HUES64 (cell line): ENCODE results near the gene CABP1.

Source experiments
- H3K27ac ChIP-seq: 2 replicates; pipeline ENCODE4 v1.7.0; 2013; ENCODE audit warnings: low read depth, low read length, inconsistent platforms
- H3K27me3 ChIP-seq: 2 replicates; pipeline ENCODE4 v1.6.1; 2013; ENCODE audit warnings: mild to moderate bottlenecking, low read length; ENCODE audit not compliant: insufficient read depth
- H3K36me3 ChIP-seq: 2 replicates; pipeline ENCODE4 v1.6.1; 2013; ENCODE audit warnings: mild to moderate bottlenecking, low read length; ENCODE audit not compliant: insufficient read depth
- H3K4me1 ChIP-seq: 2 replicates; pipeline ENCODE4 v1.6.1; 2013; ENCODE audit warnings: mild to moderate bottlenecking, low read length, moderate library complexity; ENCODE audit not compliant: insufficient read depth
- H3K4me3 ChIP-seq: 2 replicates; pipeline ENCODE4 v1.5.1; 2013; ENCODE audit warnings: mild to moderate bottlenecking, low read length, moderate library complexity
- H3K9ac ChIP-seq: 2 replicates; pipeline ENCODE4 v1.6.1; 2013; ENCODE audit warnings: mild to moderate bottlenecking, low read depth, low read length
- H3K9me3 ChIP-seq: 2 replicates; pipeline ENCODE4 v1.6.1; 2013; ENCODE audit warnings: low read depth, low read length; ENCODE audit not compliant: insufficient read depth
- WGBS: fragments of 150-250, 120-280 bp; methylation state at CpG from one replicate; pipeline ENCODE4 v1.1.7; 2013; ENCODE audit warnings: missing lambda C conversion rate; 5-methylcytosine and 5-hydroxymethylcytosine counted together

The CABP1 gene

DNA sequence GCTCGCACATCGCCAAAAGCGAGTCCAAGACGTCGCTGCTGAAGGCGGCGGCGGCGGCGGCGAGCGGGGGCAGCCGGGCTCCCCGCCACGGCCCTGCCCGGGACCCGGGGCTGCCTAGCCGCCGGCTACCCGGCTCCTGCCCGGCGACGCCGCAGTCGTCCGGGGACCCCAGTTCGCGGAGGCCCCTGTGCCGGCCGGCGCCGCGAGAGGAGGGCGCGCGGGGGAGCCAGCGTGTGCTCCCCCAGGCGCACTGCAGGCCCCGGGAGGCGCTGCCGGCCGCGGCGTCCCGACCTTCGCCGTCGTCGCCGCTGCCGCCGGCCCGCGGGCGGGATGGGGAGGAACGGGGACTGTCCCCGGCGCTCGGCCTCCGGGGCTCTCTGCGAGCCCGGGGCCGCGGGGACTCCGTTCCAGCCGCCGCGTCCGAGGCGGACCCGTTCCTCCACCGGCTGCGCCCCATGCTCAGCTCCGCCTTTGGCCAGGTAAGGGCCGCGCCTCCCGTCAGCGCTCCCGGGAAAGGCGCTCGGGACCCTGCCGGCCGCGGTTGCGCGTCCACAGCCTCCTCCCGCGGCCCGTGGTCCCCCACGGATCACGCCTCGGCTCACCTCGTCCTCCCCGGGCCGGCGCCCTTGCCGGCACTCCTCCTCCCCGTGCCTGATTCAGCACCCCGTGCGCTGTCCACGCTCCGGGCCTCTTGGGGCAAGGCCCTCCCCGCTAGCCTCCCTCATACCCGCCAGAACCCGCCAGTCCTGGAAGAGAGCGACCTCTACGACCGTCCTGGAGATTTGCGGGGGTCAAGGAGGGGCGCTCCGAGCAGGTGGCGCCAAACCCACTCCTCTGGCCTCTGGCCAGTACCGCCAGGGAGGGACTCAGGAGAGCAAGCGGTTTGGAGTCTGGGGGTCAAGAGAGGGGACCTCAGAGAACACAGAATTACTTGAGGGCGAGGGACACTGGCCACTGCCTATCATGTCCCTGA, 721 bp downstream of the CABP1 start:
- H3K36me3 ChIP-seq: no peaks in the 10 kb centered on the region
- no peaks in the 10 kb centered on the region for H3K4me1 ChIP-seq
- WGBS: under 1% methylated on average over 115 of the region's 115 CpGs
- no peaks in the 10 kb centered on the region for H3K9me3 ChIP-seq
- peak overlapping the region; percentile 69 for H3K4me3 ChIP-seq
- H3K27me3 ChIP-seq: peaks cover 50% of the 10 kb centered on the region
- H3K27ac ChIP-seq: no peak overlapping the region
- no peak overlapping the region for H3K9ac ChIP-seq

DNA sequence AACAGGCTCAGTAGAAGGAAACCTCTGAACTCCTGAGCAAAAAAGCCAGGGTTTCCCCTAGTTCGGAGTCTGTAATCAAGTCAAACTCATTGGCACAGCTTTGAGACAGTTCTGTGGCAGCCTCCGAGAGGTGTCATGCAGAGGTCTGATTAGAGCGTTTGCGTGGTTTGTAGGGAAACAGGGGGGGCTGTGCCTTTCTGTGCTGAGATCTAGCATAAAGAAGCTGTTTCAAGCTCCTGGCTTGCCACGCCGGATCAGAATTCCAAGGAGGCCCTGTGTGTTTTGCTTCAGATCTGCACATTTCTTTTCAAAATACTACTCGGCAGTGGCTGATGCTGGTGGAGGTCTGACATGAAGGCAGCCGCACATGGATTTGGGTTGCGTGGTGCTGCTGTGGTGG, 1.7 kb downstream of the CABP1 start:
- Histone ChIP-seq H3K4me1 (no peaks in the 10 kb centered on the region), H3K4me3 (no peak overlapping the region), H3K27me3 (peaks cover 51% of the 10 kb centered on the region), H3K27ac (no peak overlapping the region), H3K9me3 (no peaks in the 10 kb centered on the region), H3K36me3 (no peaks in the 10 kb centered on the region), H3K9ac (no peak overlapping the region)
- 90% methylated on average over 9 of the region's 9 CpGs for WGBS

DNA sequence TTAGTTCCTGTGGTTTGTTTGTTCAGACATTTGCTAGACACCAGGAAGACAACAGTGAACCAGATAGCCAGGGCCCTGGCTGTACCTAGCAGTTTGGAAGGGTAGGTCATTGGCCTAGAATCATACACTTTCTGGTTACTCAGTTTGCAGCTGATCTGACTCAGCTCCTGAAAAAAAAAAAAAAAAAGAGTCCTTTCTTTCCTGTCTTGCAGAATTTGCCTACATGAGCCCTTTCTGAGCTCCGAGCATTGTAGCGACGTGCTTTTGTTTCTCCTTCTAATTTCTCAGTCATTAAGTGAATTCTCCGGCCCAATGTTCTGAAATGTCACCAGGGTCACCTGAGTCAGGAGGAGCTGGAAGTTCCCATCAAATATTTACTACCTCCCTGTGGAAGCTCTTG, 2.4 kb downstream of the CABP1 start:
- Histone ChIP-seq H3K4me3 (no peak overlapping the region), H3K9me3 (no peaks in the 10 kb centered on the region), H3K27me3 (peaks cover 51% of the 10 kb centered on the region), H3K4me1 (no peaks in the 10 kb centered on the region), H3K9ac (no peak overlapping the region), H3K36me3 (no peaks in the 10 kb centered on the region), H3K27ac (no peak overlapping the region)
- WGBS: 87% methylated on average over 4 of the region's 4 CpGs

DNA sequence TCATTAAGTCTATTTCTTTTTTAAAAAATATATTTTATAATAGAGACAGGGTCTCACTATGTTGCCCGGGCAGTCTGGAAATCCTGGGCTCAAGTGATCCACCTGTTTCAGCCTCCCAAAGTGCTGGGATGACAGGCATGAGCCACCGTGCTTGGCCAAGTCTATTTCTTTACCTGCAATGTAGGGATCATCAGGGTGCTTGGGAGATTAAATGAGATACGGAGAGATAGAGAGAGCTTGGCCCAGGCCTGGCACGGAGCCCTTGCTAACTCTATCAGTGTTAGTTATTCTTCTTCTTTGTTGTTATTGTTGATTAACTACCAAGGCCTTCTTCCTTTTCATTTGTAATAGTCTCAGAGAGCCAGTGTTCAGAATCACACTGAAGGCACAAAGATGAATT, 3.1 kb downstream of the CABP1 start:
- H3K27ac ChIP-seq: no peak overlapping the region
- H3K9me3 ChIP-seq: no peaks in the 10 kb centered on the region
- 78% methylated on average over 3 of the region's 4 CpGs for WGBS
- no peaks in the 10 kb centered on the region for H3K36me3 ChIP-seq
- H3K4me3 ChIP-seq: no peak overlapping the region
- peaks cover 49% of the 10 kb centered on the region for H3K27me3 ChIP-seq
- H3K4me1 ChIP-seq: no peaks in the 10 kb centered on the region
- H3K9ac ChIP-seq: no peak overlapping the region

DNA sequence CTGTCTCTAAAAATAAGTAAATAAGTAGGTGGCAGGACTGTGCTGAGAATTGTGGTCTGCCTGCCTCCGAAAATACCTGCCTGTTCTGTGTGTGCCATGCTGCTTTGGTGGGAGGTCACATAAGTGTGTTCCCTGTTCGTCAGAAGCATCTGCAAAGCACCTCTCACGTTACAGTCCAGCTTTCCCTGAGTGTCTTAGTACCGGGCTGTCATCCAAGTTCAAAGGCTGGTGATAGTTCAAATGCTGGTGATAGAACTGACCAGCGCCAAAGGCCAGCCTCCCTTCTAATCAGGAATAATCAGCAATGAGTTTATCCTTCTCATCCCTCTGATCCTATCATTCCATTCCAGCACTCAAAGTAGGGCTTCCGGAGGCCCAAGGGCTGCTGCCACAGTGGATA, 5.6 kb downstream of the CABP1 start:
- H3K27me3 ChIP-seq: peaks cover 34% of the 10 kb centered on the region
- H3K9ac ChIP-seq: no peak overlapping the region
- no peaks in the 10 kb centered on the region for H3K36me3 ChIP-seq
- WGBS: 85% methylated on average over 6 of the region's 6 CpGs
- no peak overlapping the region for H3K27ac ChIP-seq
- no peaks in the 10 kb centered on the region for H3K9me3 ChIP-seq
- no peak overlapping the region for H3K4me3 ChIP-seq
- H3K4me1 ChIP-seq: peaks cover 7% of the 10 kb centered on the region; the same call in 1 of the 2 replicates

DNA sequence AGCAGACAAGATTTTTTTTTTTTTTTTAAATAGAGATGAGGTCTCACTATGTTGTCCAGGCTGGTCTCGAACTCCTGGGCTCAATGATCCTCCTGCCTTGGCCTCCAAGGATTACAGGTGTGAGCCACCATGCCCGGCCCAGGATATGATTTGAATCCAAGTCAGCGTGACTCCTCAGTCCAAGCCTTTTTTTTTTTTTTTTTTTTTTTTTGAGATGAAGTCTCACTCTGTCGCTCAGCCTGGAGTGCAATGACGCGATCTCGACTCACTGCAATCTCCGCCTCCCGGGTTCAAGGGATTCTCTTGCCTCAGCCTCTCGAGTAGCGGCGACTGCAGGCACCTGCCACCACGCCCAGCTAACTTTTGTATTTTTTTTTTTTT, 6.9 kb downstream of the CABP1 start:
- no peaks in the 10 kb centered on the region for H3K36me3 ChIP-seq
- no peaks in the 10 kb centered on the region for H3K9me3 ChIP-seq
- no peak overlapping the region for H3K4me3 ChIP-seq
- peaks cover 17% of the 10 kb centered on the region for H3K4me1 ChIP-seq
- WGBS: 92% methylated on average over 13 of the region's 13 CpGs
- peaks cover 21% of the 10 kb centered on the region for H3K27me3 ChIP-seq
- H3K27ac ChIP-seq: no peak overlapping the region
- no peak overlapping the region for H3K9ac ChIP-seq

DNA sequence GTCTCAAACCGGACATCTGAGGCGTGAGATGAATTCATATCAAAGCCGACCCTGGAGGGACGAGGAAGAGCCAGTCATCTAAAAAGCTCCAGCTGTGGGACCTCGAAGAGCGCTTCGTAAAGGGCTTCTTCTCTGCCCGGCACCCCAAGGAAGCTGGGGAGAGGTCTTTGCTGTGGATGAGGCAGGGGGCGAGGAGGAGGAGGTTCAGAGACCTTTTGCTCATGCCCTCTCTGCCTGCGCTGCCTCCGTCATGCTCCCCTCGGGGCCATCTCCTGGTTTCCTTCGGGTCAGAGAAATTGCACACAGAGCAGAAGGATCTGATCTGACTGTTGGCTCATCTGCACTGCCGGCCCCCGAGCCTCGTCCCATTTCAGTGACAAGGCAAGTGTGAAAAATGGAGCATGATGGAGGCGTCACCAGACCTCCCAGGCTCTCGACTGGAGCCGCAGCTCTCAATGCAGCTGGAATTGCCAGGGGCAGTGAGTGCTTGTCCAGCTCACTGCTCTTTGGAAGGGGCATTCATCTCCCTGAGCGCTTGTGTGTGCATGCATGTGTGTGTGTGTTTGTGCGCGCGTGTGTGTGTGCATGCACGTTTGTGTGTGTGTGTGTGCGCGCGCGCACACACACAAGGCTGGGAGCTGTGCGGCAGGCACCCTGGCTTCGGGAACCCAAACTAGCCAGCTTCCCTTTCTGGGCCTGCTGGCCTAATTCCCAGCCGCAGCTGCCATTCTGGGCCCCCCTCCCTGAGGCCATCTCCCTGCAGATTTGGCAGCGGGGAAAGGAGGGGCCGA, 9.2 kb downstream of the CABP1 start:
- no peak overlapping the region for H3K27ac ChIP-seq
- H3K9ac ChIP-seq: 0 out of 2 replicates have a peak overlapping the region, but pooled peaks have one; percentile 15
- H3K27me3 ChIP-seq: peaks cover 5% of the 10 kb centered on the region; the same call in 1 of the 2 replicates
- no peaks in the 10 kb centered on the region for H3K9me3 ChIP-seq
- peaks cover 20% of the 10 kb centered on the region for H3K4me1 ChIP-seq
- H3K4me3 ChIP-seq: peak overlapping the region; percentile 58
- 54% methylated on average over 33 of the region's 33 CpGs for WGBS
- H3K36me3 ChIP-seq: no peaks in the 10 kb centered on the region

DNA sequence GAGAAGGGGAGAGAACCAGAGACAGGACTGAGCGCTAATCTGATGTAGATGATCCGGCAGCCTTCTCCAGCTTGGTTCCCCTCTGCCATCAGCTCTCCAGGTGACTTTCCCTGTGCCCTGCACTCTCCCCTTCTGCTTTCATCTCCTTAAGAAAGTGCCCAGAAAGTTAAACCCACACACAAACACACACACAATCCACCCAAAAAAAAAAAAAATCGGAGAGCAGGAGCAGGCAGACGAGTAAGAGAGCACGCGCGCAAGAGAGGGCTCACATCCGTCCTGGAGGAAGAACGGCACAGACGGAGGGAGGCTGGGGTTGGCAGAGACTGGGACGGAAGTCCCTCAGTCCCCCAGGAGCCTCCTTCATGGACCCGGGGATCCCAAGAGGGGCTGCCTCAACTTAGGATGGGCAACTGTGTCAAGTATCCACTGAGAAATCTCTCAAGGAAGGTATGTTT, 9.8 kb downstream of the CABP1 start:
- Histone ChIP-seq H3K36me3 (no peaks in the 10 kb centered on the region), H3K27ac (no peak overlapping the region), H3K9me3 (no peaks in the 10 kb centered on the region), H3K4me3 (peak overlapping the region; percentile 58; the same call in 1 of the 2 replicates), H3K4me1 (peaks cover 20% of the 10 kb centered on the region), H3K27me3 (peaks cover 5% of the 10 kb centered on the region; the same call in 1 of the 2 replicates), H3K9ac (no peak overlapping the region)
- WGBS: 86% methylated on average over 12 of the region's 12 CpGs

DNA sequence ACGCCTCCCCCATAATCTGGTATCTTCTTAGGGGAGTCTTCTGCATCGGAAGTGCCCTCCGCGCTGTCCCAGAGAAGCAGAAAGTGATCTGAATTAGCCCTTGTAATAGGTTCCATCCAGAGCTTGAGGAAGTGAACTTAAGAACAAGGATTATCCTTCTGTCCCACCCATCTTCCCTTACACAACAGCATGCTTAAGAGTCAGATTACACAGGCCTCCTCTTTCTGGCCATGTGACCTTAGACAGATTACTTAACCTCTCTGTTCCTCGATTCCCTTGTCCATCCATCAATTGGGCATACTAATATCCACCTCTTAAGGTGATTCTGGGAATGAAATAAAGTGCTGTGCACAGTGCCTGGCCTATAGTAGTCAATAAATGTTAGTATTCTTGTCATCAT, 11.4 kb downstream of the CABP1 start:
- H3K9ac ChIP-seq: no peak overlapping the region

DNA sequence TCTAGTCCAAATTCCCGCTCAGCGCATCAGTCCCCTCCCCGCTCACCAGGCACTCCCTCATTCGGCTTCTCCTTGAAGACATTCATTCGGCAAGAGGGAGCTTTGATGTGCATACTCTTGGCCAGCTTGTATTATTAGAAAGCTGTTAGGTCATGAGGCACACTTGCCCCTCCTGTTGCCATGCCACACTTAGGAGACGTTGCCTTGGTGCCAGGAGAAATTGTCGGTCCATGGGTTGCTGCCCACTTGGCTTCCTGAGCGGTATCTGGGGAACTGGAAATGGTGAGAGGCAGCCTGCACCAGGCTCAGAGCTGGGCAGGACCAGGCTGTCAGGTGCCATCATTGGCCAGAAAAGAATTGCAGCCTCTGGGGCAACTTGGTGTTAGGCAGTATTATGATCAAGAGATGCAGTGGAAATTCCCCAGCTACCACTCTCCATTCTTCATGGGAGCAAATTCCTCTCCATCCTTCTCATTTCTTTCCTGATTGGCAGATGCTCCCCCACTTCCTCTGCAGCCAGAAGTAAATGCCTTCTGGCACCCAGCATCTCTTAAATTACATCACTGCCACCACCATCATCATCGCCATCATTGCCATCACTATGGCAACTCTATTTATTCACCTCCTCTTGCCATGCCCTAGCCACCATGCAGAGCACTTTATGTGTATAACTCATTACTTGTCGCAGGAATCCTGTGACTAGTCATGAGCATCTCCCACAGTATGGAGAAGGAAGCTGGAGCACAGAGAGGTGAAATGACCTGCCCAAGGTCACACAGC, 12.4 kb downstream of the CABP1 start:
- Histone ChIP-seq H3K4me3 (no peak overlapping the region), H3K4me1 (peaks cover 20% of the 10 kb centered on the region), H3K27me3 (no peaks in the 10 kb centered on the region), H3K9me3 (no peaks in the 10 kb centered on the region), H3K36me3 (no peaks in the 10 kb centered on the region), H3K27ac (no peak overlapping the region), H3K9ac (no peak overlapping the region)
- WGBS: 81% methylated on average over 10 of the region's 10 CpGs

More for the DNA sequence above, 11.4 kb downstream of the CABP1 start:
- no peaks in the 10 kb centered on the region for H3K27me3 ChIP-seq
- WGBS: 89% methylated on average over 5 of the region's 5 CpGs
- H3K36me3 ChIP-seq: no peaks in the 10 kb centered on the region
- no peak overlapping the region for H3K27ac ChIP-seq
- no peak overlapping the region for H3K4me3 ChIP-seq
- H3K9me3 ChIP-seq: no peaks in the 10 kb centered on the region
- peaks cover 20% of the 10 kb centered on the region for H3K4me1 ChIP-seq
